MCF 10A (cell line): ENCODE measurements around the gene SLC2A1. TPM values are rescaled to one million over a fixed set of nuclear protein-coding genes. Genes with fewer than 3 reads are reported as not detected.
"Not testable (repeated sequence)": the region's sequence is repeated elsewhere in the genome, so short reads cannot be mapped to it uniquely, and the experiment has no call there.

ENCODE experiments used
- BruUV-seq: library from RNA; stranded (reverse); fragments of 400-500 nt; replicated peaks from 2 replicates; lab custom pipeline; 2021; lab: Mats Ljungman, UMichigan
- CTCF ChIA-PET: fragments of 300-600 bp; sonication (Branson Sonifier 250); formaldehyde crosslinking; extraction: SDS; loops from one replicate; lab custom pipeline; 2021; ENCODE audit warnings: antibody characterized with exemption, inconsistent platforms; lab: Yijun Ruan, JAX
- POLR2A ChIA-PET: fragments of 300-600, 350-650 bp; sonication (Branson Sonifier 250); formaldehyde crosslinking; extraction: SDS; loops from one replicate; lab custom pipeline; 2020; ENCODE audit warnings: antibody characterized with exemption, inconsistent platforms; lab: Yijun Ruan, JAX
- DNase-seq: peaks from one replicate; pipeline ENCODE4 v3.0.0-alpha.2; 2018; ENCODE audit not compliant: unreplicated experiment
- H3K27ac Mint-ChIP-seq: one replicate; pipeline ENCODE4 v1.8.0; 2022; ENCODE audit warnings: mild to moderate bottlenecking, low read depth, mixed read lengths; ENCODE audit not compliant: unreplicated experiment
- H3K27me3 Mint-ChIP-seq: one replicate; pipeline ENCODE4 v1.8.0; 2022; ENCODE audit warnings: mixed read lengths; ENCODE audit not compliant: insufficient read depth, unreplicated experiment
- H3K36me3 Mint-ChIP-seq: one replicate; pipeline ENCODE4 v1.8.0; 2022; ENCODE audit warnings: mild to moderate bottlenecking, moderate library complexity, mixed read lengths; ENCODE audit not compliant: insufficient read depth, unreplicated experiment
- H3K4me1 Mint-ChIP-seq: one replicate; pipeline ENCODE4 v1.8.0; 2022; ENCODE audit warnings: mixed read lengths; ENCODE audit not compliant: insufficient read depth, unreplicated experiment
- H3K4me3 Mint-ChIP-seq: one replicate; pipeline ENCODE4 v1.8.0; 2022; ENCODE audit warnings: mild to moderate bottlenecking, moderate library complexity, mixed read lengths; ENCODE audit not compliant: unreplicated experiment
- H3K9me3 Mint-ChIP-seq: one replicate; pipeline ENCODE4 v1.8.0; 2022; ENCODE audit warnings: mixed read lengths; ENCODE audit not compliant: unreplicated experiment
- intact Hi-C: fragments of 100-400 bp; cut with micrococcal nuclease; formaldehyde crosslinking; loops from 2 replicates; pipeline ENCODE4 v1.14.1; 2022
- total RNA-seq: library from RNA; stranded (reverse); gene quantifications from 2 replicates; pipeline ENCODE4 v1.2.3, GENCODE V29; 2022
- TF ChIP-seq, protein P1 (sequence below): fragments of 200-600 bp; IDR thresholded peaks from one replicate; pipeline ENCODE4 v1.8.0; 2022; ENCODE audit warnings: antibody characterized with exemption, mild to moderate bottlenecking; ENCODE audit not compliant: unreplicated experiment

Gene SLC2A1
- total RNA-seq, 1 experiment from 2014 or later = 87.5 TPM

DNA sequence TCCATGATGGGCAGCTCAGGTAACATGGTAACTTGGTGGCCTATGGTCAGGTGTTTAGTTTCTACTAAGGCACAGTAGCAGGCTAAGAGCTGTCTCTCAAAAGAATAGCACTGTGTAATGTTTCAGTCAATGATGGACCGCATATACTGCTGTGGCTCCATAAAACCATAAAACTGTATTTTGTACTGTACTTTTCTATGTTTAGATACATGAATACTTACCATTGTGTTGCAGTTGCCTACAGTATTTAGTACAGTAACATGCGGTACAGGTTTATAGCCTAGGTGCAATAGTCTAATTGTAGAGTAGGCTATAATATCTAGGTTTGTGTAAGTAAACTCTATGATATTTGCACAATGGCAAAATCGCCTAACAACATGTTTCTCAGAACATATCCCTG is 50.6 kb downstream of the SLC2A1 start:
- no peak overlapping the region for H3K4me3 Mint-ChIP-seq
- no peaks in the 10 kb centered on the region for H3K27me3 Mint-ChIP-seq
- DNase-seq = no peak
- ChIA-PET POLR2A (no interaction called here), CTCF (no interaction called here)
- H3K36me3 Mint-ChIP-seq = no peaks in the 10 kb centered on the region
- no peak overlapping the region for H3K27ac Mint-ChIP-seq
- TF ChIP-seq, protein P1, sequence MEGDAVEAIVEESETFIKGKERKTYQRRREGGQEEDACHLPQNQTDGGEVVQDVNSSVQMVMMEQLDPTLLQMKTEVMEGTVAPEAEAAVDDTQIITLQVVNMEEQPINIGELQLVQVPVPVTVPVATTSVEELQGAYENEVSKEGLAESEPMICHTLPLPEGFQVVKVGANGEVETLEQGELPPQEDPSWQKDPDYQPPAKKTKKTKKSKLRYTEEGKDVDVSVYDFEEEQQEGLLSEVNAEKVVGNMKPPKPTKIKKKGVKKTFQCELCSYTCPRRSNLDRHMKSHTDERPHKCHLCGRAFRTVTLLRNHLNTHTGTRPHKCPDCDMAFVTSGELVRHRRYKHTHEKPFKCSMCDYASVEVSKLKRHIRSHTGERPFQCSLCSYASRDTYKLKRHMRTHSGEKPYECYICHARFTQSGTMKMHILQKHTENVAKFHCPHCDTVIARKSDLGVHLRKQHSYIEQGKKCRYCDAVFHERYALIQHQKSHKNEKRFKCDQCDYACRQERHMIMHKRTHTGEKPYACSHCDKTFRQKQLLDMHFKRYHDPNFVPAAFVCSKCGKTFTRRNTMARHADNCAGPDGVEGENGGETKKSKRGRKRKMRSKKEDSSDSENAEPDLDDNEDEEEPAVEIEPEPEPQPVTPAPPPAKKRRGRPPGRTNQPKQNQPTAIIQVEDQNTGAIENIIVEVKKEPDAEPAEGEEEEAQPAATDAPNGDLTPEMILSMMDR = no peak
- intact Hi-C loops = no loop called here
- H3K9me3 Mint-ChIP-seq = peaks cover 5% of the 10 kb centered on the region
- no peaks in the 10 kb centered on the region for H3K4me1 Mint-ChIP-seq
- no TSS peak for BruUV-seq

DNA sequence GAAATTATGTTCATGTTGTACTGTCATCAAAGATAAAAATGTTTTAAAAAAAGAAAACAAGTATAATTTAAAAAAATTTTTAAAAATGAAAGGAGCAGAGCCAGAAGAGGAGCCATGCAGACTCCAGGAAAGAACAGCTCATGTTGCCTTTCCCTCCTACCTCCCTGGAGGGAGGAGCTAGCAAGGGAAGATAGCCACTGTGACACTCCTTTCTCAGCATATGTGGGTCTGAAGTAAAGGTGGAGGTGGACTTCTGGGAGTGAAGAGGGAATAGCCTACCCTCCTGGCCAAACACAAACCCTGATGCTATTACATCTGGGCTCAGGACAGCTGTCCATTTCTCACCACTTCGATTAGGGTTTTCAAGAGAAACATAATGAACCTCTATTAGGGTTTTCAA is 54.2 kb downstream of the SLC2A1 start:
- DNase-seq = no peak
- H3K4me3 Mint-ChIP-seq = no peak overlapping the region
- no TSS peak for BruUV-seq
- no peaks in the 10 kb centered on the region for H3K4me1 Mint-ChIP-seq
- TF ChIP-seq, protein P1 = no peak
- peaks cover 5% of the 10 kb centered on the region for H3K9me3 Mint-ChIP-seq
- intact Hi-C loops = no loop called here
- no peaks in the 10 kb centered on the region for H3K36me3 Mint-ChIP-seq
- POLR2A ChIA-PET = no interaction called here
- H3K27me3 Mint-ChIP-seq = peaks cover 2% of the 10 kb centered on the region
- CTCF ChIA-PET = interaction anchor here (0.7 to 1.2 kb wide), 4 partner anchors 9 to 642 kb away, joined by 3 to 8 read pairs (median 5); no protein-coding TSS in a partner anchor
- H3K27ac Mint-ChIP-seq = no peak overlapping the region

DNA sequence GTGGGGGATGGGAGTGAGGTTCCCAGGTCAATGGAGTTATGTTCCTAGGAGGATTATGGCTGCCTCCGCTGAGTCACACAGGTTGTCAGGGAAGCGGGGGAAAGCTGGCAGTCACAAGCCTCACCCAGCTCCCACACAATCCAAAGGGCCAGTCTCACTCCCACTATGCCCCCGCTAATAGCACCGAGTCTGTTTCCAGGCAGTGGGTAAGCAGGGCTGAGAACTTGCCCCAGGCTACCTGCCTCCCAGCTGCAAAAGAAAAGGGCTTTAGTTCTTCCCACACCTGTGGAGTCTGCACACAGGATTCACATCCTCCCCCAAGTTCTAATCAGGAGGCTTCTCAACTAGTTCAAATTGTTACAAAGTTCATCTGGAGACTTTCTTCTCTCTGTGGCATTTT is 58.7 kb downstream of the SLC2A1 start:
- H3K27ac Mint-ChIP-seq, DNase-seq, H3K4me3 Mint-ChIP-seq, H3K9me3 Mint-ChIP-seq, BruUV-seq, POLR2A ChIA-PET, H3K36me3 Mint-ChIP-seq, H3K4me1 Mint-ChIP-seq, intact Hi-C loops: not testable (repeated sequence)
- peaks cover 46% of the 10 kb centered on the region for H3K27me3 Mint-ChIP-seq
- CTCF ChIA-PET = interaction anchor here (0.6 to 3.1 kb wide), 3 partner anchors 12 to 174 kb away, joined by 3 to 14 read pairs (median 7); no protein-coding TSS in a partner anchor

DNA sequence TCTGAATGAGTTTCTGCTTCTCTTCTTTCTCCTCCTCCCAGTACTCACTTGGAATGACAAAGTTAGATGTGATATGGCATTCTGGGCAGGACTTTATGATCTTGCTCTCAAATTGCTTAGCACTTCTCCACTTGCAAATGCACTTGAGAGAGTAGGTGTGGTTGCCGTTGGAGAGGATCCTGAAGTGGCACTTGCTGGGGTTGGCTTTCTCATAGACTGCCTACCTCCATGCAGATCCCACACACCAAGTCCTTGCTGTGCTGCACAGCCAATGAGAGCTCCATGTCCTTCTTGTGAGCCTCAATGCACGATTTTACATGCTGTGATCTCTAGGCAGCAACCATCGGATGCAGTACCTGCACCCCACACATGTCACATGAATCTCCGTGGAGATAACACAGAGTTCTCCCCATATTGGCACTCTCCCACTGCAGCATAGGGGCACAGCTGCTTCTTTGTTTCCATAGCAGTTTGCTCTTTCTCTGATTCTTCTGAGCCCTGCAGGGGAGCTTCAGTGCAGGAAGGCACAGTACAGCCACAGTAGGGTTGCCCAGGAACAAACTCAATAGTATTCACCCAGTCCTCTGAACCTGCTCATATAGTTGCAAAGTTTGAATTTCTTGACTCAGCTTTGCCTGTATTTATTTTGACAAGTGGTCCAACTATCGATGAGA is 67.1 kb downstream of the SLC2A1 start:
- H3K27me3 Mint-ChIP-seq = peaks cover 33% of the 10 kb centered on the region
- intact Hi-C loops = no loop called here
- H3K9me3 Mint-ChIP-seq = no peaks in the 10 kb centered on the region
- H3K4me1 Mint-ChIP-seq = no peaks in the 10 kb centered on the region
- CTCF ChIA-PET = interaction anchor here (0.7 to 1.0 kb wide), 2 partner anchors 21 to 176 kb away, joined by 3 read pairs; no protein-coding TSS in a partner anchor
- H3K36me3 Mint-ChIP-seq = no peaks in the 10 kb centered on the region
- POLR2A ChIA-PET = no interaction called here
- DNase-seq = no peak
- no peak overlapping the region for H3K4me3 Mint-ChIP-seq
- no TSS peak for BruUV-seq
- no peak overlapping the region for H3K27ac Mint-ChIP-seq
- TF ChIP-seq, protein P1 = no peak
